ENCODE measurements around the gene RASD1.
"Not testable (repeated sequence)": the region's sequence is repeated elsewhere in the genome, so short reads cannot be mapped to it uniquely, and the experiment has no call there.

Gene RASD1

DNA sequence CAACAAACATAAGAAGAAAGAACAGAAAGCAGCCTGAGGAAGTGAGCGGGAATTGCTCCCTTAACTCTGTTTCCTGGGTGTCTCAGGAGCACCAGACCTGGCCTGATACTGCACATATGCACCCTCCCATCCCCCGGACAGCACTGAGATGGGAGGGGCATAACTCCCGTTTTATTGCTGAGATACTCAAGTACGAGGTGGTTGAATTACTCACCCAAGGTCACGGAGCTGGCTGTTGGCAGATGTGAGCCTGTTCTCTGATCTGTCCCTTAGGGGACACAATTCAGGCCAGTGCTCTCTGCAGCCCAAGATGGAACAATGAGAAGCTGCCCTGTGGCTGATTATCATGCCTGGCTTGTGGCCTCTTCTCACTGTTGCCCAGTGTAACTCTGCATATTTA, 28.5 kb downstream of the RASD1 start:
- DNase-seq, result no peak

GRCh38 chr17:17467016-17467415, 29.2 kb downstream of the RASD1 start:
- DNase-seq, result no peak

DNA sequence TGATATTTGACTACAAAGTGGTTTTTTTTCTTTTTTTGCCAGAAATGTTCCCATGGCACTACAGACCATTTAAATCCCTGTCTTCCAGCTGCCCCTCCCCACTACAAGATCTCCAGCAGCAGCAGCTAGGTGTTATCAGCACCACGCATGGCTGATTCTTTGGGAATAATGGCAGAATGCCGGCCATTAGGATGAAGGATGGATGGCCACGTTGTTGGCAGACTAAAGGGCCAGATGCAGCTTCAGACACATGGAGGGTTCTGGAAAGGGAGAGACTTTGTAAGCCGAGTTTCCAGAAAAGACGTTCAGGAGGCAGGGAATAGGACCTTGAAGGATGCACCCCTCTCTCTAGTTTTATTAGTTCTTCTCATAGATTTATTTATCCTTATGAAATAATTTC, 29.7 kb downstream of the RASD1 start:
- no peak for DNase-seq

- not testable (repeated sequence) for DNase-seq
These were observed 30.3 kb downstream of the RASD1 start for GRCh38 chr17:17465878-17466277.

DNA sequence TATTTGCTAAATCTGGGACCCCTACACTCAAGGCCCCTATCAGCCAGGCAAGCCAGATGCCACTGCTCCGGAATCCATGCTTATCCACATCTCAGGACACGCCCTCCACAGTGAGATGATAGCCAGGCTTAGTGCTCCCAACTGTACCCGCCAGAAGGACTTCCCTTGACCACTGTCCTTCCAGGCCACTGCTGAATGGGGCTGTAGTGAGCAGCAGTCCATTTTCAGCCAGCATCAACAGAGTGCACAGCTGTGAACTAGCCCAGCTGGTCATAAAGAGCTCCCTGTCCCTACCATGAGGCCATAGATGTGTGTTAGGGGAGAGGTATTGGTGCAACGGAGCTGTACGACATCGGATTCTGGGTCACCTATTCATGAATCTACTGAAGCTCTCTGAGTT, 32.4 kb downstream of the RASD1 start:
- no peak for DNase-seq

- DNase-seq, result no peak
These were observed 34.0 kb downstream of the RASD1 start for GRCh38 chr17:17462048-17462824.

DNA sequence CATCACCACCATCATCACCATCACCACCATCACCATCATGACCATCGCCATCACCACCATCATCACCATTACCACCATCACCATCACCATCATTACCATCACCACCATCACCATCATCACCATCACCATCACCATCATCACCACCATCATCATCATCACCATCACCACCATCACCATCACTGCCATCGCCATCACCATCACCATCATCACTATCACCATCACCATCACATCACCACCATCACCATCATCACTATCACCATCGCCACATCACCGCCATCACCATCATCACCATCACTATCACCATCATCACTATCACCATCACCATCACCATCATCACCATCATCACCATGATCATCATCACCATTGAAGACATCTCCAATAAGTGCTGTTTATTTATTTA, 36.2 kb downstream of the RASD1 start:
- DNase-seq, result no peak

- no peak for DNase-seq
These were observed 38.5 kb downstream of the RASD1 start for GRCh38 chr17:17457680-17458079.

- no peak for DNase-seq
These were observed 39.9 kb downstream of the RASD1 start for GRCh38 chr17:17456251-17456650.

DNA sequence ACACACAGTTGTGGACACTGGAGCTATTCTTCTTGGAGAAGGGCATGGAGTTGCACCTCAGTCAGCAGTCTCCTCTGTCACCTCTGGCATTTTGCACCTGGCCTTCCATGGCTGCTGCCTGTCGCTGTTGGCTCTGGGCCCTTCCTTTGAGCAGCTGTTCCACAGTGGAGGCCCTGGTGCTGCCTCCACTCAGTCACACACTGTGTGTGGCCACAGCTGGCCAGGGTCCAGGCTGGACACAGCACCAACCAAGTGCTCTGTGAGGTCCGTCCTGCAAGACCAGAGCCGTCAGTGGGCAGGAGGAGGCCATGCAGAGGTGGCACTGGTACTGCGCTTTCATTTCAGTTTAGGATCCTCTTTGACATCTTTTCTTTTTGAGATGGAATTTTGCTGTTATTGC, 41.0 kb downstream of the RASD1 start:
- no peak for DNase-seq

DNA sequence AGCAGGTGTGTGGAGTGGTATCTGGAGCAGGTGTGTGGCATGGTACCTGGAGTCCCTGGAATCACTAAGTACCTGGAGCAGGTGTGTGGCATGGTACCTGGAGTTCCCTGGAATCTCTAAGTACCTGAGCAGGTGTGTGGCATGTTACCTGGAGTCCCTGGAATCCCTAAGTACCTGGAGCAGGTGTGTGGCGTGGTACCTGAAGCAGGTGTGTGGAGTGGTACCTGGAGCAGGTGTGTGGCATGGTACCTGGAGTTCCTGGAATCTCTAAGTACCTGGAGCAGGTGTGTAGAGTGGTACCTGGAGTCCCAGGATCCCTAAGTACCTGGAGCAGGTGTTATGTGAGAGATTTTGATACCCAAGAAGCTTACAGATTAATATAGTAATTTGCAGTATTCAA, 41.5 kb downstream of the RASD1 start:
- DNase-seq, result not testable (repeated sequence)

- DNase-seq, result no peak
These were observed 41.9 kb downstream of the RASD1 start for GRCh38 chr17:17454276-17454675.

DNA sequence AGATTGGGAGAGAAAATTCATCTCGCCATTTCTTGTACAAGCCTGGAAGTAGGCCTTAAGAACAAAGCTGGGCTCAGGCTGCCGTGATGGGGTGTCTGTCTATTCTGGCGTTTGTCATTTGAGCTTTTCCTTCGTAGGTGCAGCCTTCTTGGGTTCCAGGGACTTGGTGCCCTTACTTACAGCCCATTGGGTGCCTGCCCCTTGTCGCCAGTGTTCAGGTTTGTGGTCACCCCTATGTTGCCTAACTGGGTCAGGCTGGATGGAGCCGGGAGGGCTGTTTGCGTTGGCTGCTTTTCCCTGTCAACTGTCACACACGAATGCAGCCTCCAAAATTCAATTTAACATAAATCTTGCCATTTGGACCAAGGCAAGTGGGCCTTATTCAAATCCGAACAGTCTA, 43.1 kb downstream of the RASD1 start:
- DNase-seq, result no peak

DNA sequence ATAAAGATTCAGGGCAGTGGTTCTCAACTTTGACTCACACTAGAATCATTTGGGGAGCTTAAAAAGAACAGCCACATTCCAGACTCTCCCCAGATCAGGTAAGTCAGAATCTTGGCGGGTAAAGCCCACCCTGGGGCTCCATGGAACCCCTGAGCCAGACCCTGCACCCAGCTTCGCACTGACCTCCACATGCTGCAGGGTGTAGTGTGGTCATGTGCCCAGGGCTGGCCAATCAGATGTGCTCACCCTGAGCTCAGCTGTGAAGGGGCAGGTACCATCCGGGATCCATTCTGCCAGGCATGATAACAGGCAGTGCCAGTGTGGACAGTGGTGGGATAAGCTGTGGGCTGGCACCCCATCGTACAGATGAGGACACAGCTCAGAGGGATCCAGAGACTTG, 47.5 kb downstream of the RASD1 start:
- DNase-seq, result no peak

DNA sequence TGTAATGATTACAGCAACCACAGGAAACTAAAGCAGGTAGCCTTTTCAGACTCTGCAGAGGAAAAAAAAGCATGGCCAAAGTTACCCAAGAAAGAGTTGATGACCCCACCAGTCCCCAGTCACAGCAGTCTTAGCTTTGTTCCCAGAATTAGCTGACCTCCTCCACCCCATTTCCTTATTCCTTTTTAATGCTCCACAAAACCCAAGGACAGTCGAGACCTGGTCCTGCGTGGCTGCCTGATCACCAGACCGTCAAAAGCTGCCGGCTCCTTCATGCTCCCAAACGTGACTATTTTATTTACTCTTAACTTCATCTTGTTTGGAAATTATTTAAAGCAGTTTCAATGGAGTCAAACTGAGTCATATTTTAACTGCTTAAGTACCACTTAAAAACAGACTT, 48.1 kb downstream of the RASD1 start:
- no peak for DNase-seq

DNA sequence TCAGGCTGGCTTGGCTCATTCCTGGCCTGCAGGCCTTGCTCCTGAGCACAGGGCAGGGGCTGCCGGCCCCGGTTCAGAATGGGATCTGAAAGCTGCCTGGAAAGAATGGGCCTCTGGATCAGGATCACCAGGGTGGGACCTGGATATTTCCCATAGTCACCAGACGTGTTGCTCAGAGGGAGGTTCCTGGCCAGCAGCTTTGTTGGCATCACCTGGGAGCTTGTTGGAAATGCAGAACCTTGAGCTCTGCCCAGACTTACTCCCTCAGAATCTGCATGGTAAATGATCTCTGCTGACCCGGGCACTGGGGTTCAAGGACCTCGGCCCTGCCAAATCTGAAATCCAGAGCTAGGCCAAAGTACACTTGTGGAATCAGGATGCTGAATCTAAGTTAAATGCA, 48.9 kb downstream of the RASD1 start:
- DNase-seq, result no peak

DNA sequence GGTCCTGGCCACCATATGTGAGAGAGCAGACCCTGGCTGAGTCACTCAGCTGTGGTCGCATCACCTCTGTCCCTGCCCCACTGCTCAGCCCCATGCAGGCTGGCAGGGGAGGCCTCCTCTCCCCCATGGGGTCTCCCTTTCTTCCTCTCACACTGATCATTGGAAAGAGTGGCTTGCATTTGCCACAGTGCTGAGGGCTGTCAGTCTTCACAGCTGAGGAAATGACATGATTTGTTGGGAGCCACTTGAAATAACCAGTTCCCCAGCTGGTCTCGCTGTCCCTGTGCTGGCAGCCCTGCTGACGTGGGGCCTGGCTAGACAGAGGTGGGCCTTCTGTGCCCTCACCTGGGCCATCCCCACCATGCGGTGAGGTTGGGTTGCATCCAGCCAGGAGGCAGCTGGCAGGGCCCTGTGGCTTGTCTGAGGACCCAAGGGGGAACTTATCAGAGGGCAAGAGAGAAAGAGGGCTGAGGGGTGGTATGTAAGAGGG, 49.5 kb downstream of the RASD1 start:
- DNase-seq, result no peak

GRCh38 chr17:17445925-17446665, 50.1 kb downstream of the RASD1 start:
- DNase-seq, result no peak

DNA sequence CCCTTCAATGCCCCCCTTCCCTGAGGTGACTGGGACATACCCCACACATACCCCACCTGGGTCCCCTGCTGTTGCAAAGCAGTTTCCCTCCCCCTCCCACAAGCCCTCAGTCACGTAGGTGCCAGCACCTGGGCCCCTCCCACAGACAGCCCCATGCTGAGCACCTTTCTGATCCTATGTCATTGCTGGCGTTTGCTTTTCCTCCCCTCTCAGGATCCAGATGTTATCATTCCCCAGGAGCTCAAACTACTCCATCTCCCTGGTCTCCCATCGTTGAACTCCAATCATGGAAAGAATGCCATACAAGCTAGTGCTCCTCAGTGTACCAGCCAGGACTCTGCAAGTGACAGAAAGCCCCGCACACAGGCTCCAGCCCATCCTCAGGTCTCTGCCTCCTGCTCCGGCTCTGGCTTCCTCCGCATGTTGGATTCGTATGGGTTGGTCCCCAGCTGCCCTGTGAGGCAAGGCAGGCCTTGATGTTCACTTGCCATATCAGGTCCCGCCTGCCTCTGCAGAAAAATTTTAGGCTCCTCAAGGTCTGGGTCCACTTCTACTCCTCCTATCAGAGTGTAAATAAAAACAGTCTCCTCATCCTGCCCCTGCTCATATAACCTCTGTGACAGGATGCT, 50.8 kb downstream of the RASD1 start:
- no peak for DNase-seq
